ENCODE results near the gene CDHR2.
"Not testable (repeated sequence)": the region's sequence is repeated elsewhere in the genome, so short reads cannot be mapped to it uniquely, and the experiment has no call there.

Gene CDHR2

GRCh38 chr5:176541338-176542134 is 7.6 kb upstream of the CDHR2 start:
- no peak for DNase-seq (ENCODE audit: low read depth)

DNA sequence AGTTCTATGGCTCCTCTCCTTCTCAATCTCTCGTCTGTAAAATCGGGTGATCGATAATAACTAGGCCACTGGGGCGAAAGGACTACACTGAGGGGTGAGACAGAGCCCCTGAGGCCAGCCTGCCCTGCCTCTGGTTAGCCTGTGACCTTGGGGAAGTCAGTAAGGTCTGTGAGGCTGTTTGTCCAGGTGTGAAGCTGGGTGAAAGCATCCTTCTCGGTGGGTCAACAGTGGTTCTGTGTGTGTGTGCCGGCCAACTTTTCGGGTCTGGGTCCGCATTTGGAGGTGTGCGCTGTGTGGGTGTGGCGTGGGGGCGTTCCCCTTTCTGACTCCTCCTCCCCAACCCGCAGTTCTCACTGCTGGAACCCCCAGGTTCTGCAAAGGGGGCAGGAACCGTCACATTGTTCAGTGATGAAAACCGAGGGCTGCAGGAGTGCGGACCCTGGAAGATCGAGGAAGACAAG is 7.0 kb upstream of the CDHR2 start:
- no peak for DNase-seq (ENCODE audit: low read depth)

GRCh38 chr5:176542596-176543427 is 6.3 kb upstream of the CDHR2 start:
- no peak for DNase-seq (ENCODE audit: low read depth)

GRCh38 chr5:176543428-176544182 is 5.5 kb upstream of the CDHR2 start:
- no peak for DNase-seq (ENCODE audit: low read depth)

GRCh38 chr5:176545388-176545736 is 3.8 kb upstream of the CDHR2 start:
- no peak for DNase-seq (ENCODE audit: low read depth)

- no peak for DNase-seq (ENCODE audit: low read depth)
These were observed 3.2 kb upstream of the CDHR2 start for GRCh38 chr5:176545737-176546509.

- DNase-seq (ENCODE audit: low read depth): no peak
These were observed 1.3 kb upstream of the CDHR2 start for GRCh38 chr5:176547802-176548201.

DNA sequence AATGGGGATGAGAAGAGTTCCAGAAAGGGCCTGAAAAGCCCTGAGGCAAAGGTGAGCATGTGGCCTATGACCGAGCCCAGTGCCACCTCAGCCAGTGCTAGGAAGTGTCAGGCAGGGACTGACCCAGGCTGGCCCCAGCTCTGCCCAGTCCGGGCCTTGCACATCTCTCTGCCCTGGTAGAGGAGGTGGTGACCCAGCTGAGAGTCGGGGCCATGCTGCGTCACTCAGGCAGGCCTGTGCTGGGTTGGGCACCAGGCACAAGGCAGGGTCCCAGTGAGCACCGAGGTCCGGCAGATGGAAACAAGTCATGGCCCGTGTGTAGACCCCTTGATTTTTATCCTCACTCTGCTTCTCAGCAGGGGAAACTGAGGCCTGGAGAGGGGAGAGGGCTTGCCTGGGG is 729 bp downstream of the CDHR2 start:
- DNase-seq (ENCODE audit: low read depth): no peak

DNA sequence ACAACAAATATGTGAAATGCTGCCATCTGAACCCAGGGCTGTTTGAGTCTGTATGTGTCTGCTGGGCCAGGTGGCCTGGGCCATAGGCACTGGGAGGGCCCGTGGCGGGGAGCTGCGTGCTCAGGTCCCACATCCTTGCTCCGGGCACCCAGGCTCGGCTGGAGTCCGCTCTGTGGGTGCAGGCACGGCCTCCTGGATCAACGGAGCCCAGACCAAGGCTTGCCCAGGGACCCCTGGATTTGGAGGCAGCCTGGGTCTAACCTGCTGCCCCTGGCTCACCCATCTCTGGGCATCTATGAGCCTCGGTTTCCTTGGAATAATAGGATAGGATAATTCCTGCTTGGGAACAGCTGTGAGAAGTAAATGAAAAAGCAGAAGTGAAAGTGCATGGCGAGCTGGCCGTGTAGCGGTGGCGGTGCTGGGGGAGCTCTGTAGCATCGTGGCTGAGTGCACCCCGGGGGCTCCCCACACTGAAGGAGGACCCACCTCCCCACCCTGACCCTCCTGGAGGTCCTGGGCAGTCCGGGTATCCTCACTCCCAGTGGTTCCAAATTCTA is 1.2 kb downstream of the CDHR2 start:
- DNase-seq (ENCODE audit: low read depth): no peak

DNA sequence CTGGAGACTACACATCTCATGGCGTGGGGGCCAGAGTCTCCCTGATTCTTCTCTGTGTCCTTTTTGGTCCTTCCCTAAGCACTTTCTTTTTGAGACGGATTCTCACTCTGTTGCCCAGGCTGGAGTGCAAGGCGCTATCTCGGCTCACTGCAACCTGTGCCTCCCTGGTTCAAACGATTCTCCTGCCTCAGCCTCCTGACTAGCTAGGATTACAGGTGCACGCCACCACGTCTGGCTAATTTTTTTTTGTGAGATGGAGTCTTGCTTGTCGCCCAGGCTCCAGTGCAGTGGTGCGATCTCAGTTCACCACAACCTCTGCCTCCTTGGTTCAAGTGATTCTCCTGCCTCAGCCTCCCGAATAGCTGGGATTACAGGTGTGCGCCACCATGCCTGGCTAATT is 1.8 kb downstream of the CDHR2 start:
- DNase-seq (ENCODE audit: low read depth): not testable (repeated sequence)

DNA sequence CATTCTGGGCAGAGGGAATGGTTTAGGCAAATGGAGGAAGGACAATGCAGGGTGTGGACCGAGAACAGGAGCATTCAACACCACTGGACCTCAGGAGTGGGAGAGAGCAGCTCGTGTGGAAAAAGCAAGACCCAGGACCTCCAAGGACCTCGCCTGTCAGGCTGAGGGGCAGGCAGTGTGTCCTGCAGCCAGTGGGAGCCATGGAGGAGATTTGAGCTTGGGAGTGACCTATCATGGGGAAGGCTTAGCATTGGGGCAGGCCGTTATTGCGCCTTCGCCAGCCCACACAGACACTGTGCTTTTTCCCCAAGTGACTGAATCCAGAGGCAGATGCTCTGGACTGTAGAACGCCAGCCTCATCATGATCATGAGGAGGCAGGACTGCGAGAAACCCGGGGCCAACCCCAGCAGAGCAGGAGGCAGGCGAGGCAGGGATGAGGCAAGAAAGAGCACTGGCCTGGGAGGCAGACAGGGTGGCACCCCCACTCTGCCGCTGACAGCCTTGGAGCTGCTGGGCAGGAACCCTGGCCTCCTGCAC is 3.3 kb downstream of the CDHR2 start:
- DNase-seq (ENCODE audit: low read depth): no peak

DNA sequence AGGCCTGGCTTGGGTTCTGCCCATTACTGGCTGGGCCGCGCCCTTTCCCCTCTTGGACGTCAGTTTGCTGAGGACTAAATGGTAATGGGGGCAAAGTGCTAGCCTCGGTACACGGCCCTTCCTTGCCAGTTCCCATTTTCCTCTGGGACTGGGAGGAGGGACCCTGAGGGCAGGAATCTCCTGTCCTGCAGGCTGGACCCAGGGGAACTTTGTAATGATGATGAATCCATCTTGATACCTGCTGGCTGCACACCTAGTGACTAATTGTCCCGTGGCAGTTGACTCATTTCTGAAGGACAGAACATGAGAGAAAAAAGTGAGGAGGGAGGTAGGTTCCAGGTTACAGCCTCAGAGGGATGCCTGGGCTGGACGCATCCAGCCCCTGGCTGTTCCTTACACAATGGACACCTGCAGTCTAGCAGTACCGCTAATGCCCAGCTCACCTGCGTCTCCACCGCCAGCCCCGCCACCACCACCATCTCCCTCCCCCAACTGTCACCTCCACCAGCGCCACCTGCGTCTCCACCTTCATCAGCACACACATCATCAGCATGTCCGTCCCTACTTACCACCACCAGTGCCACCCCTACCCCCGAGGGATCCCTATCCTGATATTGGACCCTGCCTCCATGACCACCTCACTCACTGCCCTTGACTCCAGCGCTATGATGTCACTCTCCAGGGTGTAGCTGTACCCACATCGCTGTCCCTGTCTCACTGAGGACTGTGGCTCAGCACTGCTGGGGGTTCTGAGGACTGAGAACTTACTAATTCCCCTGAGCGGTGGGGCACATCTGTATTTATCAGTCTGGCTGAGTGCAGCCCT is 4.3 kb downstream of the CDHR2 start:
- DNase-seq (ENCODE audit: low read depth): no peak

DNA sequence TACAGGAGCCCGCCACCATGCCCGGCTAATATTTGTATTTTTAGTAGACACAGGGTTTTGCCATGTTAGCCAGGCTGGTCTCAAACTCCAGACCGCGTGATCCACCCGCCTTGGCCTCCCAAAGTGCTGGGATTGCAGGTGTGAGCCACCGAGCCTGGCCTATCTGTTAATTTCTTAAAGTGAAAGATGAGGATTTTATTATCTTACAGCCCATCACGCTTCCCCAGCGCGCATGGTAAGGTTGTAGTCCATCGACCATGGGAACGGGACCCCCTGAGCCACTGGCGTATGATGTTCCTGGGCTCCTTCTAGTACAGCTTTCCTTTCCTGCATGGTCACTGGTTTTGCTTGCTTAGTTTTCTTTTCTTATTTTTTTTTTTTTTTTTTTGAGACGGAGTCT is 8.7 kb downstream of the CDHR2 start:
- no peak for DNase-seq (ENCODE audit: low read depth)

GRCh38 chr5:176559683-176560082 is 10.5 kb downstream of the CDHR2 start:
- DNase-seq (ENCODE audit: low read depth): no peak

DNA sequence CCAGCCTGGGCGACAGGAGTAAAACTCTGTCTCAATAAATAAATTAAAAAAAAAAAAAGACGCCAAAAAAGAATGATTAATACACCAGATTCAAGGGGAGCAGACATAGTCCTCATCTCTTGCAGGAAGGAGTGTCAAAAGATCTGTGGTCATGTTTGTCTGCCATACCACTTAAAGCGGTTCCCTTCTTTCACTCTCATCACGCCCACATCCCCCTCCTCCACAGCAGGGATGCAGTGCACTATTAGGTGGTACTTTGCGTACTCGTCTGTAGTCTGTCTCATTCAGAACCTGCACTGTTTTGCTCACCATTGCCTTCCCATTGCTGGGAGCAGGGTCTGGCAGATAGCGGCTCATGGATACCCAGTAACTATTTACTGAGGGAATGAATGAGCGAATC is 11.2 kb downstream of the CDHR2 start:
- DNase-seq (ENCODE audit: low read depth): no peak

- DNase-seq (ENCODE audit: low read depth): no peak
These were observed 12.1 kb downstream of the CDHR2 start for GRCh38 chr5:176561259-176561658.

GRCh38 chr5:176562189-176562588 is 13.0 kb downstream of the CDHR2 start:
- DNase-seq (ENCODE audit: low read depth): no peak

DNA sequence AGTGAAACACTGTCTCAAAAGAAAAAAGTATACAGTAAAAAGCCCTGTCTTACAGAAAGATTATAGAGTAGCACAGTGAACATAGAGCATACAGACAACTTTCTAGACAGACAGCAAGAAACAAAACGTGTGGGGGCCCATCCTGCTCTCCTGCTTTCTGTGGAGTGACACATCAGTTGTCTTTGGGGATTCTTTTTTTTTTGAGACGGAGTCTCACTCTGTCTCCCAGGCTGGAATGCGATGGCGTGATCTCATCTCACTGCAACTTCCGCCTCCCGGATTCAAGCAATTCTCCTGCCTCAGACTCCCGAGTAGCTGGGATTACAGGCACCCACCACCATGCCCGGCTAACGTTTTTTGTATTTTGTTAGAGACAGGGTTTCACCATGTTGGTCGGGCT is 14.9 kb downstream of the CDHR2 start:
- no peak for DNase-seq (ENCODE audit: low read depth)

DNA sequence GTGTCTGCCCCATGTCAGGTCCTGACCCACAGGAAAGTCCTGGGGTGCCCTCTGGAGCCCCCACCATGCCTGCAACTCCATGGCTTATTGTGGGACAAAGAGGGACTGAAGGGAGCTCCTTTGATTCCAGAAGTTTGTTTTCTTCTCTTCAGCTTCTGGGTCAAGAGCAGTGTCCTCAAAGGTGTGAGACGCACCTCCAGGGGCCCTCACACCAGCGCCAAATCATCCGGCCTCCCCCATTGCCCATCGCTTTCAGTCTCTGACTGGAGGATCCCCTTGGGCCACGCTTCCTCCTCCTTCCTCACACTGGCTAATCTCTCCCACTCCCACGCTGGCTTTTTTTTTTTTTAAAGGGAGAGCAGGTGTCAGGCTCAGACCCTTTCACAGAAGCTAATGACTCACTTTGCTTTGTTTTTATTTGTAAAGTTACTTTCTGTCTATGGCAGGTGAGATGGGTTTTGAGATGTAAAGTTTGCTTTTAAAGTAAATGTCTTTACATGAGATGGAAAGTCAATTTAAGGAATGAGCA is 16.7 kb downstream of the CDHR2 start:
- DNase-seq (ENCODE audit: low read depth): no peak

- no peak for DNase-seq (ENCODE audit: low read depth)
These were observed 19.5 kb downstream of the CDHR2 start for GRCh38 chr5:176568657-176569056.

Data from HS-27A (cell line).